Smooth muscle cell (in vitro differentiated cells): ENCODE results near the gene CEACAM21. TPM values are rescaled to one million over a fixed set of nuclear protein-coding genes. Genes with fewer than 3 reads are reported as not detected.

Experiments used
- DNase-seq: peaks from one replicate; lab custom pipeline; 2025; ENCODE audit not compliant: unreplicated experiment; lab: John Stamatoyannopoulos, UW
- H2AFZ ChIP-seq: fragments of 200-600 bp; sonication (generic); 2 replicates; pipeline ENCODE4 v1.6.0; 2016; ENCODE audit warnings: antibody characterized with exemption, low read depth, mild to moderate bottlenecking
- H3F3A ChIP-seq: fragments of 200-600 bp; sonication (generic); 2 replicates; pipeline ENCODE4 v1.6.0; 2017; ENCODE audit warnings: antibody characterized with exemption, low read depth
- H3K27ac ChIP-seq: fragments of 200-600 bp; sonication (generic); 2 replicates; pipeline ENCODE4 v1.5.1; 2016; ENCODE audit warnings: low read depth, mild to moderate bottlenecking
- H3K27me3 ChIP-seq: fragments of 200-600 bp; sonication (generic); 2 replicates; pipeline ENCODE4 v1.6.1; 2016; ENCODE audit warnings: low read depth, mild to moderate bottlenecking
- H3K36me3 ChIP-seq: fragments of 200-600 bp; sonication (generic); 2 replicates; pipeline ENCODE4 v1.5.1; 2016; ENCODE audit warnings: low read depth
- H3K4me1 ChIP-seq: fragments of 200-600 bp; sonication (generic); 2 replicates; pipeline ENCODE4 v1.5.1; 2016; ENCODE audit warnings: low read depth
- H3K4me2 ChIP-seq: fragments of 200-600 bp; sonication (generic); 2 replicates; pipeline ENCODE4 v1.6.0; 2016; ENCODE audit warnings: mild to moderate bottlenecking
- H3K4me3 ChIP-seq: fragments of 200-600 bp; sonication (generic); 2 replicates; pipeline ENCODE4 v1.5.1; 2016; ENCODE audit warnings: mild to moderate bottlenecking
- H3K79me2 ChIP-seq: fragments of 200-600 bp; sonication (generic); 2 replicates; pipeline ENCODE4 v1.6.0; 2016; ENCODE audit warnings: low read depth, mild to moderate bottlenecking
- H3K9ac ChIP-seq: fragments of 200-600 bp; sonication (generic); 2 replicates; pipeline ENCODE4 v1.6.0; 2016; ENCODE audit warnings: low read depth
- H3K9me3 ChIP-seq: fragments of 200-600 bp; sonication (generic); replicated peaks from 2 replicates; pipeline ENCODE4 v1.5.1; 2016; ENCODE audit warnings: low read depth
- H4K20me1 ChIP-seq: fragments of 200-600 bp; sonication (generic); 2 replicates; pipeline ENCODE4 v1.6.0; 2016; ENCODE audit warnings: low read depth
- CTCF ChIP-seq: fragments of 200-600 bp; sonication (generic); IDR thresholded peaks from 2 replicates; pipeline ENCODE4 v1.5.1; 2017; ENCODE audit warnings: borderline replicate concordance, mild to moderate bottlenecking, antibody characterized with exemption; ENCODE audit not compliant: insufficient read depth, poor library complexity, severe bottlenecking
- WGBS: methylation state at CpG from one replicate; pipeline ENCODE4 v1.1.7; 2016; ENCODE audit warnings: low lambda C conversion rate; 5-methylcytosine and 5-hydroxymethylcytosine counted together
- polyA plus RNA-seq: library from polyadenylated mRNA; unstranded; fragments of >200 nt; fragmentation: Nextera tagmentation; extraction: Ambion mirVana; gene quantifications from 2 replicates; pipeline ENCODE4 v1.2.1, GENCODE V29; 2016
- total RNA-seq: library from RNA; depleted of rRNA; stranded (reverse); fragments of >200 nt; gene quantifications from 2 replicates; pipeline ENCODE4 v1.2.3, GENCODE V29; 2014

Gene CEACAM21
- total and polyA plus RNA-seq, 2 experiments from 2014 or later, result not detected

GRCh38 chr19:41551711-41552110 lies 24.3 kb upstream of the CEACAM21 start:
- Histone ChIP-seq H3K4me2 (no peak overlapping the region), H3K27me3 (no peaks in the 10 kb centered on the region)
- DNase-seq, result no peak

GRCh38 chr19:41552558-41552957 lies 23.4 kb upstream of the CEACAM21 start:
- H4K20me1 ChIP-seq, result no peaks in the 10 kb centered on the region
- 74% methylated on average over 6 of the region's 6 CpGs for WGBS
- TF ChIP-seq CTCF, result no peak
- no peak overlapping the region for H3K9ac ChIP-seq
- H3K9me3 ChIP-seq, result peaks cover 5% of the 10 kb centered on the region
- H3K36me3 ChIP-seq, result no peaks in the 10 kb centered on the region
- no peak overlapping the region for H3K4me2 ChIP-seq
- H3F3A ChIP-seq, result no peaks in the 10 kb centered on the region
- H3K27me3 ChIP-seq, result no peaks in the 10 kb centered on the region
- no peak overlapping the region for H2AFZ ChIP-seq
- no peaks in the 10 kb centered on the region for H3K4me1 ChIP-seq
- no peaks in the 10 kb centered on the region for H3K79me2 ChIP-seq
- H3K4me3 ChIP-seq, result no peak overlapping the region
- no peak for DNase-seq
- no peak overlapping the region for H3K27ac ChIP-seq

More at GRCh38 chr19:41551711-41552110, 24.3 kb upstream of the CEACAM21 start:
- Histone ChIP-seq H3K36me3 (no peaks in the 10 kb centered on the region), H3K27ac (no peak overlapping the region), H4K20me1 (no peaks in the 10 kb centered on the region), H3K4me3 (no peak overlapping the region), H2AFZ (no peak overlapping the region), H3K4me1 (no peaks in the 10 kb centered on the region), H3F3A (no peaks in the 10 kb centered on the region), H3K9me3 (peaks cover 5% of the 10 kb centered on the region), H3K9ac (no peak overlapping the region), H3K79me2 (no peaks in the 10 kb centered on the region)
- no peak for TF ChIP-seq CTCF
- 69% methylated on average over 6 of the region's 6 CpGs for WGBS

GRCh38 chr19:41553804-41554203 lies 22.2 kb upstream of the CEACAM21 start:
- H4K20me1 ChIP-seq, result no peaks in the 10 kb centered on the region
- no peak for DNase-seq
- WGBS, result 65% methylated on average over 4 of the region's 4 CpGs

More at GRCh38 chr19:41553804-41554203, 22.2 kb upstream of the CEACAM21 start:
- Histone ChIP-seq H3K36me3 (no peaks in the 10 kb centered on the region), H3K4me3 (no peak overlapping the region), H3K4me1 (no peaks in the 10 kb centered on the region), H3K79me2 (no peaks in the 10 kb centered on the region), H3K4me2 (no peak overlapping the region), H3K9me3 (peaks cover 5% of the 10 kb centered on the region), H3K9ac (no peak overlapping the region), H2AFZ (no peak overlapping the region), H3K27ac (no peak overlapping the region), H3K27me3 (no peaks in the 10 kb centered on the region), H3F3A (no peaks in the 10 kb centered on the region)
- TF ChIP-seq CTCF, result no peak
